IPS DF 4.7 (cell line): ENCODE results near the gene ZER1.
"Not testable (repeated sequence)": the region's sequence is repeated elsewhere in the genome, so short reads cannot be mapped to it uniquely, and the experiment has no call there.

Experiments used
- DNase-seq: peaks from one replicate; pipeline ENCODE4 v3.0.0-alpha.2; 2013; ENCODE audit warnings: low spot score; ENCODE audit errors: extremely low read depth

Gene ZER1

GRCh38 chr9:128771745-128772519, at the start of gene ZER1:
Gene ZER1, minus strand, starts transcription at chr9:128771927. Its CDS starts 16,362 bp downstream, at chr9:128755565.
- DNase-seq, result peak; percentile 14

- no peak for DNase-seq
Measured at GRCh38 chr9:128820665-128821583, 49.2 kb upstream of the ZER1 start.

- no peak for DNase-seq
Measured at GRCh38 chr9:128819716-128820664, 48.3 kb upstream of the ZER1 start.

- no peak for DNase-seq
Measured at GRCh38 chr9:128818839-128819715, 47.4 kb upstream of the ZER1 start.

GRCh38 chr9:128818099-128818838, 46.5 kb upstream of the ZER1 start, which contains the start of gene ENDOG:
Gene ENDOG, plus strand, starts transcription at chr9:128818500. Its CDS starts 185 bp downstream, at chr9:128818685.
- peak; percentile 71 for DNase-seq

GRCh38 chr9:128810873-128811272, 39.1 kb upstream of the ZER1 start:
- no peak for DNase-seq

- DNase-seq, result no peak
Measured at GRCh38 chr9:128809831-128810230, 38.1 kb upstream of the ZER1 start.

- no peak for DNase-seq
Measured at GRCh38 chr9:128809036-128809599, 37.4 kb upstream of the ZER1 start.

- DNase-seq, result no peak
Measured at GRCh38 chr9:128808543-128808942, 36.8 kb upstream of the ZER1 start.

- DNase-seq, result no peak
Measured at GRCh38 chr9:128807827-128808226, 36.1 kb upstream of the ZER1 start.

- no peak for DNase-seq
Measured at GRCh38 chr9:128805661-128806060, 33.9 kb upstream of the ZER1 start.

GRCh38 chr9:128802482-128802881, 30.8 kb upstream of the ZER1 start:
- no peak for DNase-seq

GRCh38 chr9:128800061-128800460, 28.3 kb upstream of the ZER1 start:
- no peak for DNase-seq

GRCh38 chr9:128798896-128799295, 27.2 kb upstream of the ZER1 start:
- DNase-seq, result no peak

GRCh38 chr9:128794961-128795360, 23.2 kb upstream of the ZER1 start:
- not testable (repeated sequence) for DNase-seq

- DNase-seq, result no peak
Measured at GRCh38 chr9:128792978-128793686, 21.4 kb upstream of the ZER1 start.

- no peak for DNase-seq
Measured at GRCh38 chr9:128792134-128792533, 20.4 kb upstream of the ZER1 start.

GRCh38 chr9:128790536-128790935, 18.8 kb upstream of the ZER1 start:
- DNase-seq, result no peak
